KMS-11 (cell line): ENCODE measurements around the gene CDAN1.

ENCODE experiments used
- H2AFZ ChIP-seq: fragments of 200-600 bp; sonication (generic); 2 replicates; pipeline ENCODE4 v1.6.1; 2016; ENCODE audit warnings: antibody characterized with exemption, mixed run types, low read depth
- H3K27ac ChIP-seq: fragments of 200-600 bp; sonication (generic); 2 replicates; pipeline ENCODE4 v1.6.1; 2016; ENCODE audit warnings: mild to moderate bottlenecking, mixed run types
- H3K27me3 ChIP-seq: fragments of 200-600 bp; sonication (generic); 2 replicates; pipeline ENCODE4 v1.6.1; 2017; ENCODE audit warnings: mild to moderate bottlenecking, low read depth, mixed run types, moderate library complexity; ENCODE audit not compliant: insufficient read depth
- H3K36me3 ChIP-seq: fragments of 200-600 bp; sonication (generic); 2 replicates; pipeline ENCODE4 v1.6.1; 2017; ENCODE audit warnings: mild to moderate bottlenecking, mixed run types; ENCODE audit not compliant: insufficient read depth
- H3K4me1 ChIP-seq: fragments of 200-600 bp; sonication (generic); 2 replicates; pipeline ENCODE4 v1.6.1; 2016; ENCODE audit warnings: mild to moderate bottlenecking, low read depth, mixed run types; ENCODE audit not compliant: poor library complexity, severe bottlenecking
- H3K4me2 ChIP-seq: fragments of 200-600 bp; sonication (generic); 2 replicates; pipeline ENCODE4 v1.7.0; 2016; ENCODE audit warnings: mild to moderate bottlenecking, mixed run types
- H3K4me3 ChIP-seq: fragments of 200-600 bp; sonication (generic); IDR thresholded peaks from 2 replicates; pipeline ENCODE4 v1.6.1; 2017; ENCODE audit warnings: low read depth, low read length, mixed read lengths; ENCODE audit not compliant: insufficient read depth
- H3K79me2 ChIP-seq: fragments of 200-600 bp; sonication (generic); 2 replicates; pipeline ENCODE4 v1.6.1; 2016; ENCODE audit warnings: low read depth, mixed run types; ENCODE audit not compliant: insufficient read depth
- H3K9ac ChIP-seq: fragments of 200-600 bp; sonication (generic); 2 replicates; pipeline ENCODE4 v1.6.1; 2016; ENCODE audit warnings: mild to moderate bottlenecking, mixed run types
- H4K20me1 ChIP-seq: fragments of 200-600 bp; sonication (generic); 2 replicates; pipeline ENCODE4 v1.6.1; 2016; ENCODE audit warnings: mild to moderate bottlenecking, mixed run types; ENCODE audit not compliant: insufficient read depth
- CTCF ChIP-seq: fragments of 200-600 bp; sonication (generic); conservative IDR thresholded peaks from 2 replicates; pipeline ENCODE4 v1.6.1; 2017; ENCODE audit warnings: low read depth, mild to moderate bottlenecking, antibody characterized with exemption, low read length, moderate library complexity, mixed read lengths

The CDAN1 gene

DNA sequence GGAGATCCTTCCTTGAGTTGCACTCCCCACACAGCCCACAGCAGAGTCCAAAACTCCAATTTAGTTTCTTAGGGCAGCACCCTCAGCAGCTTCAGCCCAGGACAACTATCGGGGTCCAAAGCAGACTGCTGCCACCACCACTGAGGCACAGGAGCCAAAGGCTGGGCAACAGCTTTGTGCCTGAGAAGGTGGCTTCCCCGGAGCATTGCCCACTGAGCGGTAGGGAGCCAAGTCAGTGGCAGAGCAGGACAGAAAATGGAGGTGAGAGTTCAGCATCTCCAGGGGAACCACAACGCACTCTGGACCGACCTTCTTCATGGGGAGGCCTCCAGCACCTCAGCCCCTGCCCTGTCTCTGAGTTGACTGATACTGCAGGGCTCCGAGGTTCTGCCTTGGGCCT lies 43.4 kb downstream of the CDAN1 start:
- no peaks in the 10 kb centered on the region for H3K79me2 ChIP-seq
- H3K27me3 ChIP-seq: no peaks in the 10 kb centered on the region
- TF ChIP-seq CTCF: no peak
- H4K20me1 ChIP-seq: no peaks in the 10 kb centered on the region
- no peak overlapping the region for H3K9ac ChIP-seq
- H3K27ac ChIP-seq: no peak overlapping the region
- no peaks in the 10 kb centered on the region for H3K36me3 ChIP-seq
- H3K4me3 ChIP-seq: no peak overlapping the region
- H2AFZ ChIP-seq: no peak overlapping the region
- H3K4me1 ChIP-seq: no peaks in the 10 kb centered on the region
- no peak overlapping the region for H3K4me2 ChIP-seq

GRCh38 chr15:42692997-42693396 lies 43.9 kb downstream of the CDAN1 start:
- H2AFZ ChIP-seq: no peak overlapping the region
- H3K36me3 ChIP-seq: no peaks in the 10 kb centered on the region
- no peak overlapping the region for H3K9ac ChIP-seq
- no peaks in the 10 kb centered on the region for H3K27me3 ChIP-seq
- no peaks in the 10 kb centered on the region for H4K20me1 ChIP-seq
- no peak overlapping the region for H3K27ac ChIP-seq
- no peak for TF ChIP-seq CTCF
- H3K4me3 ChIP-seq: no peak overlapping the region
- H3K79me2 ChIP-seq: no peaks in the 10 kb centered on the region
- no peak overlapping the region for H3K4me2 ChIP-seq
- H3K4me1 ChIP-seq: no peaks in the 10 kb centered on the region

DNA sequence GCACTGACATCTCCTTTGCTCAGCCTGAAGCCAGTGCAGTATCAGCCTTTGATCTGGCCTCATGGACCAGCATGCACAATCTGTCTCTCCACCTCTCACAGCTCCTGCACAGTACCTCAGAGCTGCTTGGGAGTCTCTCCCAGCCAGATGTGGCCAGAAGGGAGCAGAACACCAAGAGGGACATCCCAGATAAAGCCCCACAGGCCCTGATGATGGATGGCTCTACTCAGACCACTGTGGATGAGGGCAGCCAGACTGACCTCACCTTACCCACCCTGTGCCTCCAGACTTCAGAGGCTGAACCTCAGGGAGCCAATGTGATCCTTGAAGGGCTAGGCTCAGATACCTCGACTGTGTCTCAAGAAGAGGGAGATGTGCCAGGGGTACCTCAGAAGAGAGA lies 44.4 kb downstream of the CDAN1 start:
- Histone ChIP-seq H3K9ac (no peak overlapping the region), H3K27ac (no peak overlapping the region), H3K27me3 (no peaks in the 10 kb centered on the region), H3K79me2 (no peaks in the 10 kb centered on the region), H3K36me3 (no peaks in the 10 kb centered on the region), H4K20me1 (no peaks in the 10 kb centered on the region), H3K4me3 (no peak overlapping the region), H3K4me1 (no peaks in the 10 kb centered on the region), H3K4me2 (no peak overlapping the region), H2AFZ (no peak overlapping the region)
- TF ChIP-seq CTCF: no peak

- H3K27ac ChIP-seq: no peak overlapping the region
- TF ChIP-seq CTCF: no peak
- H3K79me2 ChIP-seq: no peaks in the 10 kb centered on the region
- H4K20me1 ChIP-seq: no peaks in the 10 kb centered on the region
- no peak overlapping the region for H2AFZ ChIP-seq
- H3K27me3 ChIP-seq: no peaks in the 10 kb centered on the region
- no peak overlapping the region for H3K4me2 ChIP-seq
- H3K4me3 ChIP-seq: no peak overlapping the region
- no peaks in the 10 kb centered on the region for H3K4me1 ChIP-seq
- H3K36me3 ChIP-seq: no peaks in the 10 kb centered on the region
- no peak overlapping the region for H3K9ac ChIP-seq
Observed at GRCh38 chr15:42691770-42692169, 45.2 kb downstream of the CDAN1 start.

GRCh38 chr15:42691308-42691707 lies 45.6 kb downstream of the CDAN1 start:
- no peaks in the 10 kb centered on the region for H3K27me3 ChIP-seq
- H3K9ac ChIP-seq: no peak overlapping the region
- no peak overlapping the region for H3K4me2 ChIP-seq
- H3K4me1 ChIP-seq: no peaks in the 10 kb centered on the region
- TF ChIP-seq CTCF: no peak
- no peaks in the 10 kb centered on the region for H3K79me2 ChIP-seq
- no peak overlapping the region for H2AFZ ChIP-seq
- no peak overlapping the region for H3K4me3 ChIP-seq
- H3K27ac ChIP-seq: no peak overlapping the region
- H4K20me1 ChIP-seq: no peaks in the 10 kb centered on the region
- H3K36me3 ChIP-seq: no peaks in the 10 kb centered on the region
